ENCODE data around the gene ASAP2. TPM values are rescaled to one million over a fixed set of nuclear protein-coding genes. Genes with fewer than 3 reads are reported as not detected.

Gene ASAP2
- total RNA-seq, 4 donors from 2014 or later: 22.0 to 54.6 (median 30.0) TPM

DNA sequence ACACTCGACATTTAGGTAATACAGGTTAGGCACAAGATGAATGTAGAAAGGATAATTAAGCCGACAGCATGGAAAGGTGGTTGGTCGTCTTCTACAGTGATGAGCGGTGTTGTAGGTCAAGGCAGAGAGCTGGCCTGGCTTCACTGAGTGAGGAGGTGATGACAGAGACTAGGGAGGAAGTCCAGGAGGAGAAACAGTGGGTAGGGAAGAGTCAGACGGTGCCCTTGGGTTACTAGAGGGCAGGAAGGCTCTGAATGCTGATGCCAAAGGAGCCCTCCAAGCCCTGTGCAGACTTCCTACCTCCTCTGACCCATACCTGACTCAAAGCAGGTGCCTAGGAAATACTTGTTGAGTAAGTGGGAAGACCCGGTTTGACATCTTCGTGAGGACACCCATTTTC is 116.0 kb downstream of the ASAP2 start:
- TF ChIP-seq POLR2A (IDR thresholded peaks at IDR 0.05) (no peak), EP300 (IDR thresholded peaks at IDR 0.05) (no peak), POLR2AphosphoS5 (IDR thresholded peaks at IDR 0.05) (no peak)
- TF ChIP-seq, protein P1, sequence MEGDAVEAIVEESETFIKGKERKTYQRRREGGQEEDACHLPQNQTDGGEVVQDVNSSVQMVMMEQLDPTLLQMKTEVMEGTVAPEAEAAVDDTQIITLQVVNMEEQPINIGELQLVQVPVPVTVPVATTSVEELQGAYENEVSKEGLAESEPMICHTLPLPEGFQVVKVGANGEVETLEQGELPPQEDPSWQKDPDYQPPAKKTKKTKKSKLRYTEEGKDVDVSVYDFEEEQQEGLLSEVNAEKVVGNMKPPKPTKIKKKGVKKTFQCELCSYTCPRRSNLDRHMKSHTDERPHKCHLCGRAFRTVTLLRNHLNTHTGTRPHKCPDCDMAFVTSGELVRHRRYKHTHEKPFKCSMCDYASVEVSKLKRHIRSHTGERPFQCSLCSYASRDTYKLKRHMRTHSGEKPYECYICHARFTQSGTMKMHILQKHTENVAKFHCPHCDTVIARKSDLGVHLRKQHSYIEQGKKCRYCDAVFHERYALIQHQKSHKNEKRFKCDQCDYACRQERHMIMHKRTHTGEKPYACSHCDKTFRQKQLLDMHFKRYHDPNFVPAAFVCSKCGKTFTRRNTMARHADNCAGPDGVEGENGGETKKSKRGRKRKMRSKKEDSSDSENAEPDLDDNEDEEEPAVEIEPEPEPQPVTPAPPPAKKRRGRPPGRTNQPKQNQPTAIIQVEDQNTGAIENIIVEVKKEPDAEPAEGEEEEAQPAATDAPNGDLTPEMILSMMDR (IDR thresholded peaks at IDR 0.05): no peak
- no peak for DNase-seq (ENCODE audit: low spot score in 2 of 2)
- H3K9me3 ChIP-seq: no peaks in the 10 kb centered on the region
- peaks cover 17% of the 10 kb centered on the region for H3K4me1 ChIP-seq
- H3K36me3 ChIP-seq: peaks cover 18% of the 10 kb centered on the region
- no peak overlapping the region for H3K4me3 ChIP-seq
- WGBS: 89% methylated on average over 7 of the region's 7 CpGs
- no peaks in the 10 kb centered on the region for H3K27me3 ChIP-seq
- H3K27ac ChIP-seq: no peak overlapping the region

- no peaks in the 10 kb centered on the region for H3K9me3 ChIP-seq
- no peak for DNase-seq (ENCODE audit: low spot score in 2 of 2)
- H3K36me3 ChIP-seq: peaks cover 22% of the 10 kb centered on the region
- H3K27me3 ChIP-seq: no peaks in the 10 kb centered on the region
- TF ChIP-seq, protein P1 (IDR thresholded peaks at IDR 0.05): no peak
- TF ChIP-seq POLR2A (IDR thresholded peaks at IDR 0.05) (no peak), EP300 (IDR thresholded peaks at IDR 0.05) (no peak), POLR2AphosphoS5 (IDR thresholded peaks at IDR 0.05) (no peak)
- no peak overlapping the region for H3K27ac ChIP-seq
- no peak overlapping the region for H3K4me3 ChIP-seq
- WGBS: 94% methylated on average over 3 of the region's 3 CpGs
- no peaks in the 10 kb centered on the region for H3K4me1 ChIP-seq
These were observed 118.8 kb downstream of the ASAP2 start for GRCh38 chr2:9325428-9325827.

DNA sequence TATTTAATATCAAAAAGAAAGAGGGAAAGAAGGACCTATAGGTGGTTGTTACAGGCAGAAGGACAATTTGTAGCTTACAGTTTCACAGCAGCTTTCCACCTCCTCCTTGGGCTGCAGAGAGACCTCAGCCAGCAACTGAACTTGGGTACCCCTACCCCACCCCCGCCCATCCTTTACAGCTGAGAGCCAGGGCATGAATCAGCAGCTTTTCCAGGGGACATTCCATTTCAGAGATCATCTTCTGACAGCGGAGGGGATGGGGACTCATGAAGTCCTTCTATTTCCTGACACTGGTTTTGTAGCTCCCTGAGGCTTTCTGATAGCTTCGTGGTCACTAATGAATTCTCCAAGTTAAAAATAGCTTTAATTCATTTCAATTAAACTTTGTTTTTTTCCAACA is 120.4 kb downstream of the ASAP2 start:
- H3K27ac ChIP-seq: no peak overlapping the region
- H3K4me3 ChIP-seq: no peak overlapping the region
- H3K9me3 ChIP-seq: no peaks in the 10 kb centered on the region
- TF ChIP-seq, protein P1 (IDR thresholded peaks at IDR 0.05): no peak
- no peaks in the 10 kb centered on the region for H3K4me1 ChIP-seq
- WGBS: 67% methylated on average over 3 of the region's 3 CpGs
- H3K36me3 ChIP-seq: peaks cover 22% of the 10 kb centered on the region
- no peak for DNase-seq (ENCODE audit: low spot score in 2 of 2)
- no peaks in the 10 kb centered on the region for H3K27me3 ChIP-seq

GRCh38 chr2:9327873-9328352 is 121.3 kb downstream of the ASAP2 start:
- Histone ChIP-seq H3K4me3 (no peak overlapping the region), H3K36me3 (peaks cover 21% of the 10 kb centered on the region), H3K27me3 (no peaks in the 10 kb centered on the region), H3K4me1 (no peaks in the 10 kb centered on the region), H3K9me3 (no peaks in the 10 kb centered on the region), H3K27ac (no peak overlapping the region)
- 75% methylated on average over 5 of the region's 5 CpGs for WGBS
- no peak for DNase-seq (ENCODE audit: low spot score in 2 of 2)
- TF ChIP-seq EP300 (IDR thresholded peaks at IDR 0.05) (no peak), POLR2A (IDR thresholded peaks at IDR 0.05) (no peak), POLR2AphosphoS5 (IDR thresholded peaks at IDR 0.05) (no peak)
- TF ChIP-seq, protein P1 (IDR thresholded peaks at IDR 0.05): no peak

GRCh38 chr2:9328931-9329330 is 122.3 kb downstream of the ASAP2 start:
- Histone ChIP-seq H3K9me3 (no peaks in the 10 kb centered on the region), H3K36me3 (peaks cover 11% of the 10 kb centered on the region), H3K27me3 (no peaks in the 10 kb centered on the region), H3K4me1 (no peaks in the 10 kb centered on the region), H3K27ac (no peak overlapping the region), H3K4me3 (no peak overlapping the region)
- DNase-seq (ENCODE audit: low spot score in 2 of 2): no peak
- 93% methylated on average over 5 of the region's 5 CpGs for whole genome bisulfite sequencing
- TF ChIP-seq EP300 (IDR thresholded peaks at IDR 0.05) (no peak), POLR2A (IDR thresholded peaks at IDR 0.05) (no peak), POLR2AphosphoS5 (IDR thresholded peaks at IDR 0.05) (no peak)
- TF ChIP-seq, protein P1 (IDR thresholded peaks at IDR 0.05): no peak

All from suprapubic skin (tissue), 4 donors.